GM12878 (cell line): ENCODE measurements around the gene SNRPB2. TPM values are rescaled to one million over a fixed set of nuclear protein-coding genes. Genes with fewer than 3 reads are reported as not detected.

Source experiments
- BCL11A ChIP-seq: IDR thresholded peaks from 2 replicates; pipeline ENCODE4 v1.6.1; 2011; ENCODE audit warnings: low read depth, low read length
- CHD2 ChIP-seq: IDR thresholded peaks from 2 replicates; pipeline ENCODE4 v1.6.1; 2011; ENCODE audit warnings: low read depth, low read length, improper control_type of control experiment, borderline replicate concordance
- CREM ChIP-seq: IDR thresholded peaks from 2 replicates; pipeline ENCODE4 v1.6.1; 2014; ENCODE audit warnings: antibody characterized with exemption, low read depth
- EGR1 ChIP-seq, 2 experiments: IDR thresholded peaks; 1 replicate in 1 of 2; 2 replicates in 1 of 2; pipeline ENCODE4 v1.6.1; 2011 to 2012; ENCODE audit warnings: low read depth in 2 of 2, low read length in 2 of 2, borderline replicate concordance in 1 of 2, mild to moderate bottlenecking in 1 of 2, moderate library complexity in 1 of 2
- EP300 ChIP-seq, 2 experiments: fragments of 150-350 bp in 1 of 2; IDR thresholded peaks; 2 replicates each; pipeline ENCODE4 v1.6.1; 2011 to 2012; ENCODE audit warnings: low read depth in 2 of 2, low read length in 2 of 2, borderline replicate concordance in 1 of 2, improper control_type of control experiment in 1 of 2, inconsistent platforms in 1 of 2; ENCODE audit not compliant: control insufficient read depth in 1 of 2
- ETV6 ChIP-seq, 2 experiments: fragments of 450-650 bp in 1 of 2; IDR thresholded peaks in 1 of 2; conservative IDR thresholded peaks in 1 of 2; 2 replicates each; pipeline ENCODE4 v1.6.1; 2014; ENCODE audit warnings: antibody characterized with exemption in 1 of 2, borderline replicate concordance in 1 of 2, low read depth in 1 of 2, mild to moderate bottlenecking in 1 of 2, moderate library complexity in 1 of 2
- EZH2 ChIP-seq: IDR thresholded peaks from 2 replicates; pipeline ENCODE4 v1.6.1; 2012; ENCODE audit warnings: low read depth, mild to moderate bottlenecking, control low read depth, inconsistent platforms, low read length, borderline replicate concordance; ENCODE audit not compliant: control insufficient read depth
- FOXM1 ChIP-seq: IDR thresholded peaks from 2 replicates; pipeline ENCODE4 v1.6.1; 2012; ENCODE audit warnings: low read depth, mild to moderate bottlenecking, inconsistent platforms, low read length, moderate library complexity
- NRF1 ChIP-seq: conservative IDR thresholded peaks from 2 replicates; pipeline ENCODE4 v1.6.1; 2011; ENCODE audit warnings: mild to moderate bottlenecking, low read depth, low read length, improper control_type of control experiment
- POLR2AphosphoS2 ChIP-seq: IDR thresholded peaks from 2 replicates; pipeline ENCODE4 v1.6.1; 2011; ENCODE audit warnings: low read depth, mild to moderate bottlenecking, low read length, improper control_type of control experiment, moderate library complexity
- RELA ChIP-seq: fragments of 450-650 bp; IDR thresholded peaks from 2 replicates; pipeline ENCODE4 v1.8.0; 2014; ENCODE audit warnings: borderline replicate concordance; ENCODE audit not compliant: partially characterized antibody
- RFX5 ChIP-seq: IDR thresholded peaks from 2 replicates; pipeline ENCODE4 v1.6.1; 2011; ENCODE audit warnings: low read depth, low read length, improper control_type of control experiment
- SIX5 ChIP-seq: IDR thresholded peaks from 2 replicates; pipeline ENCODE4 v1.6.1; 2011; ENCODE audit warnings: mild to moderate bottlenecking, low read depth, low read length, moderate library complexity; ENCODE audit not compliant: severe bottlenecking
- SUPT20H ChIP-seq: IDR thresholded peaks from 2 replicates; pipeline ENCODE4 v1.6.1; 2011; ENCODE audit warnings: low read depth, mild to moderate bottlenecking, low read length, moderate library complexity, borderline replicate concordance; ENCODE audit not compliant: control insufficient read depth
- TARDBP ChIP-seq: IDR thresholded peaks from 2 replicates; pipeline ENCODE4 v1.6.1; 2016; ENCODE audit warnings: borderline replicate concordance
- ZBED1 ChIP-seq: IDR thresholded peaks from 2 replicates; pipeline ENCODE4 v1.6.1; 2016; ENCODE audit warnings: borderline replicate concordance
- ZNF274 ChIP-seq: IDR thresholded peaks from one replicate; pipeline ENCODE4 v1.8.0; 2011; ENCODE audit not compliant: insufficient read length, insufficient read depth
- ZSCAN29 ChIP-seq: fragments of 450-650 bp; IDR thresholded peaks from 2 replicates; pipeline ENCODE4 v1.6.1; 2017; ENCODE audit warnings: mild to moderate bottlenecking, moderate library complexity
- polyA plus RNA-seq, 11 experiments: library from polyadenylated mRNA; depleted of rRNA in 4 of 11; unstranded in 6 of 11; stranded (reverse) in 5 of 11; fragments of >200 nt; fragmentation: Nextera tagmentation in 4 of 11; fragmentation: Illumina TruSeq in 1 of 11; extraction: Ambion mirVana in 4 of 11; extraction: Trizol in 1 of 11; gene quantifications; 1 replicate in 1 of 11; 2 replicates in 10 of 11; pipeline versions ENCODE4 v1.2.1 to v1.2.3, GENCODE V29; 2011 to 2016; ENCODE audit warnings: inconsistent platforms in 2 of 11, missing spikeins in 2 of 11, low read depth in 1 of 11
- total RNA-seq, 4 experiments: library from RNA; depleted of rRNA in 3 of 4; stranded (reverse); fragments of >200 nt in 3 of 4; fragmentation: Illumina TruSeq in 1 of 4; extraction: Trizol in 1 of 4; gene quantifications; 2 replicates each; pipeline versions ENCODE4 v1.2.1 to v1.2.3, GENCODE V29; 2013 to 2021
- TF ChIP-seq, protein P1 (sequence below): fragments of 450-650 bp; conservative IDR thresholded peaks from 2 replicates; pipeline ENCODE4 v1.6.1; 2017; ENCODE audit warnings: mild to moderate bottlenecking, moderate library complexity
- TF ChIP-seq, protein P2 (sequence below): IDR thresholded peaks from 2 replicates; pipeline ENCODE4 v1.6.1; 2011; ENCODE audit warnings: low read depth, low read length, improper control_type of control experiment, borderline replicate concordance
- TF ChIP-seq, protein P3 (sequence below): fragments of 450-650 bp; IDR thresholded peaks from 2 replicates; pipeline ENCODE4 v1.6.1; 2017; ENCODE audit warnings: mild to moderate bottlenecking, moderate library complexity

Gene SNRPB2
- total and polyA plus RNA-seq, 10 of the 15 experiments (the other 5 are each of a cell fraction or from before 2014, with no cell fraction given) = 63.5 to 245 (median 136) TPM

DNA sequence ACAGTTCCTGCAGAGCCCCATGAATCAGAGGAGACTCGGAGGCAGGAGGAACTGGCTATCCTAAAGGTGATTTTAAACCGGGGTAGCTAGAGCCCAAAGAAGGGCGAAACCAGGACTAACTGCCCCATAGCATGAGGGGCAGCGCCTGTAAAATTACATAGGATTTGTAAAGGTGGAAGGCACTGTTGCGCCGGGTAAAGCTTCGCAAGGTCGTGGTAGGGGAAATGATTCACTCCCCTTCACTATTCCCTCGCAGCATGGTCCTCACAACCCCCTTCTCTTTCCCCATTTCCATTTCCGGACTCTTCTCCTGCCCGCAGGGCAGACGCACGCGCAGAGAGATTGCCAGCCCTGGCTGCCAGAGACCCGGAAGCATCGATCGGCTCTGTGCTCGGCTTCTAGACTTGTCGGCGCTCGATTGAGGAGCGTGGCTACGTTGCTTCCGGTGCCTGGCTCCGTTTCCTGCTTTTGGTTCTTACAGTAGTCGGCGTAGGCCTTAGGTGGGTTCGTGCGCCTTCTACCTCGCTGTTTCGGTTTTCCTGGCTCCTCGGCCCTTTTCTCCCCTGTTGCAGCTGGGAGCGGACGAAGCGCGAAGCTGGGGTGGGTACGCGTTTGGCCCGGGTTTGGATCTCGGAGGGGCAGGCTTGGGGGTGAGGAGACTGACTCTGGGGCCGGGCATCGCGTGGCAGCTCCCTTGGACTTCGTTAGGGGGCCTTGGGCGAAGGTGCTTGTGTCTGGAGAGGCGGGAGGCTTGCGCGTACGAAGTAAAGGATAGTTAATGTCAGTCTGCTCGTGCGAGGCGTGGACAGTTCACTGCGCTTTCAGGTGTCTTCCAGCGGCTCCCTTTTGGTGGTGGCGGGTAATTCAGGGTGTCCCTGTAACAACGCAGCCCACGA, at the start of gene SNRPB2 (continued):
- TF ChIP-seq SUPT20H = no peak
- TF ChIP-seq EP300 (IDR thresholded peaks at IDR 0.05; ENCODE audit: borderline replicate concordance in 1 of 2, control insufficient read depth in 1 of 2, low read depth in 2 of 2, low read length in 2 of 2) = peak in 1 of 2 experiments; percentile 25; a peak in 1 of 4 replicates
- TF ChIP-seq, protein P1, sequence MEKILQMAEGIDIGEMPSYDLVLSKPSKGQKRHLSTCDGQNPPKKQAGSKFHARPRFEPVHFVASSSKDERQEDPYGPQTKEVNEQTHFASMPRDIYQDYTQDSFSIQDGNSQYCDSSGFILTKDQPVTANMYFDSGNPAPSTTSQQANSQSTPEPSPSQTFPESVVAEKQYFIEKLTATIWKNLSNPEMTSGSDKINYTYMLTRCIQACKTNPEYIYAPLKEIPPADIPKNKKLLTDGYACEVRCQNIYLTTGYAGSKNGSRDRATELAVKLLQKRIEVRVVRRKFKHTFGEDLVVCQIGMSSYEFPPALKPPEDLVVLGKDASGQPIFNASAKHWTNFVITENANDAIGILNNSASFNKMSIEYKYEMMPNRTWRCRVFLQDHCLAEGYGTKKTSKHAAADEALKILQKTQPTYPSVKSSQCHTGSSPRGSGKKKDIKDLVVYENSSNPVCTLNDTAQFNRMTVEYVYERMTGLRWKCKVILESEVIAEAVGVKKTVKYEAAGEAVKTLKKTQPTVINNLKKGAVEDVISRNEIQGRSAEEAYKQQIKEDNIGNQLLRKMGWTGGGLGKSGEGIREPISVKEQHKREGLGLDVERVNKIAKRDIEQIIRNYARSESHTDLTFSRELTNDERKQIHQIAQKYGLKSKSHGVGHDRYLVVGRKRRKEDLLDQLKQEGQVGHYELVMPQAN = peak; percentile 70
- TF ChIP-seq FOXM1 = no peak
- TF ChIP-seq SIX5 = peak; percentile 77
- peak; percentile 94 for TF ChIP-seq TARDBP
- TF ChIP-seq ZBED1 = no peak
- peak; percentile 99 for TF ChIP-seq POLR2AphosphoS2
- TF ChIP-seq CREM = peak; percentile 99
- no peak for TF ChIP-seq ZNF274
- peak; percentile 35 to 66; a peak in 1 of 3 replicates for TF ChIP-seq EGR1 (IDR thresholded peaks at IDR 0.05; ENCODE audit: borderline replicate concordance in 1 of 2, low read depth in 2 of 2, low read length in 2 of 2)
- peak in 1 of 2 experiments; percentile 77; a peak in 2 of 4 replicates for TF ChIP-seq ETV6 (conservative IDR thresholded peaks at IDR 0.05 in 1 of 2, IDR thresholded peaks at IDR 0.05 in 1 of 2; ENCODE audit: borderline replicate concordance in 1 of 2, low read depth in 1 of 2)
- TF ChIP-seq NRF1 = peak; percentile 91
- TF ChIP-seq EZH2 = no peak
- TF ChIP-seq CHD2 = peak; percentile 76
- TF ChIP-seq RFX5 = no peak
- TF ChIP-seq, protein P2, sequence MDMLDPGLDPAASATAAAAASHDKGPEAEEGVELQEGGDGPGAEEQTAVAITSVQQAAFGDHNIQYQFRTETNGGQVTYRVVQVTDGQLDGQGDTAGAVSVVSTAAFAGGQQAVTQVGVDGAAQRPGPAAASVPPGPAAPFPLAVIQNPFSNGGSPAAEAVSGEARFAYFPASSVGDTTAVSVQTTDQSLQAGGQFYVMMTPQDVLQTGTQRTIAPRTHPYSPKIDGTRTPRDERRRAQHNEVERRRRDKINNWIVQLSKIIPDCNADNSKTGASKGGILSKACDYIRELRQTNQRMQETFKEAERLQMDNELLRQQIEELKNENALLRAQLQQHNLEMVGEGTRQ = no peak
- TF ChIP-seq, protein P3, sequence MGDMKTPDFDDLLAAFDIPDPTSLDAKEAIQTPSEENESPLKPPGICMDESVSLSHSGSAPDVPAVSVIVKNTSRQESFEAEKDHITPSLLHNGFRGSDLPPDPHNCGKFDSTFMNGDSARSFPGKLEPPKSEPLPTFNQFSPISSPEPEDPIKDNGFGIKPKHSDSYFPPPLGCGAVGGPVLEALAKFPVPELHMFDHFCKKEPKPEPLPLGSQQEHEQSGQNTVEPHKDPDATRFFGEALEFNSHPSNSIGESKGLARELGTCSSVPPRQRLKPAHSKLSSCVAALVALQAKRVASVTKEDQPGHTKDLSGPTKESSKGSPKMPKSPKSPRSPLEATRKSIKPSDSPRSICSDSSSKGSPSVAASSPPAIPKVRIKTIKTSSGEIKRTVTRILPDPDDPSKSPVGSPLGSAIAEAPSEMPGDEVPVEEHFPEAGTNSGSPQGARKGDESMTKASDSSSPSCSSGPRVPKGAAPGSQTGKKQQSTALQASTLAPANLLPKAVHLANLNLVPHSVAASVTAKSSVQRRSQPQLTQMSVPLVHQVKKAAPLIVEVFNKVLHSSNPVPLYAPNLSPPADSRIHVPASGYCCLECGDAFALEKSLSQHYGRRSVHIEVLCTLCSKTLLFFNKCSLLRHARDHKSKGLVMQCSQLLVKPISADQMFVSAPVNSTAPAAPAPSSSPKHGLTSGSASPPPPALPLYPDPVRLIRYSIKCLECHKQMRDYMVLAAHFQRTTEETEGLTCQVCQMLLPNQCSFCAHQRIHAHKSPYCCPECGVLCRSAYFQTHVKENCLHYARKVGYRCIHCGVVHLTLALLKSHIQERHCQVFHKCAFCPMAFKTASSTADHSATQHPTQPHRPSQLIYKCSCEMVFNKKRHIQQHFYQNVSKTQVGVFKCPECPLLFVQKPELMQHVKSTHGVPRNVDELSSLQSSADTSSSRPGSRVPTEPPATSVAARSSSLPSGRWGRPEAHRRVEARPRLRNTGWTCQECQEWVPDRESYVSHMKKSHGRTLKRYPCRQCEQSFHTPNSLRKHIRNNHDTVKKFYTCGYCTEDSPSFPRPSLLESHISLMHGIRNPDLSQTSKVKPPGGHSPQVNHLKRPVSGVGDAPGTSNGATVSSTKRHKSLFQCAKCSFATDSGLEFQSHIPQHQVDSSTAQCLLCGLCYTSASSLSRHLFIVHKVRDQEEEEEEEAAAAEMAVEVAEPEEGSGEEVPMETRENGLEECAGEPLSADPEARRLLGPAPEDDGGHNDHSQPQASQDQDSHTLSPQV = 0 out of 2 replicates have a peak, but pooled peaks have one; percentile 6
- peak; percentile 82 for TF ChIP-seq RELA
- TF ChIP-seq BCL11A = no peak
- TF ChIP-seq ZSCAN29 = no peak
